HL-60 (cell line): Measurements from ENCODE around the gene BOLL.
A peak's percentile ranks its signal among the peaks of the same experiment; 100 is the strongest.

Source experiments
- DNase-seq, 2 experiments: peaks; one replicate each; pipeline ENCODE4 v3.0.0-alpha.2; 2010 to 2020; ENCODE audit warnings: low read depth in 1 of 2, low spot score in 1 of 2
- H3K27ac ChIP-seq: fragments of 250-450 bp; sonication (Bioruptor Pico); replicated peaks from 2 replicates; pipeline ENCODE4 v1.5.1; 2020; ENCODE audit warnings: mild to moderate bottlenecking, moderate library complexity
- H3K27me3 ChIP-seq: fragments of 250-450 bp; sonication (Bioruptor Pico); 2 replicates; pipeline ENCODE4 v1.5.1; 2021; ENCODE audit warnings: mild to moderate bottlenecking, moderate library complexity; ENCODE audit not compliant: insufficient read depth, poor library complexity, severe bottlenecking
- H3K4me3 ChIP-seq: replicated peaks from 2 replicates; pipeline ENCODE4 v1.5.1; 2011; ENCODE audit warnings: mild to moderate bottlenecking, control low read depth, low read length; ENCODE audit not compliant: insufficient read depth
- CTCF ChIP-seq: IDR thresholded peaks from one replicate; pipeline ENCODE4 v1.5.1; 2011; ENCODE audit warnings: low read length, control low read depth, inconsistent platforms; ENCODE audit not compliant: insufficient read depth
- GABPA ChIP-seq: IDR thresholded peaks from 2 replicates; pipeline ENCODE4 v1.6.1; 2012; ENCODE audit warnings: low read depth
- POLR2AphosphoS5 ChIP-seq: IDR thresholded peaks from 2 replicates; pipeline ENCODE4 v1.6.1; 2012; ENCODE audit warnings: low read depth
- SPI1 ChIP-seq: IDR thresholded peaks from 2 replicates; pipeline ENCODE4 v1.6.1; 2012; ENCODE audit warnings: low read depth, mild to moderate bottlenecking, borderline replicate concordance
- TF ChIP-seq, protein P1 (sequence below): IDR thresholded peaks from 2 replicates; pipeline ENCODE4 v1.6.1; 2012; ENCODE audit warnings: low read depth; ENCODE audit not compliant: insufficient replicate concordance

Gene BOLL

DNA sequence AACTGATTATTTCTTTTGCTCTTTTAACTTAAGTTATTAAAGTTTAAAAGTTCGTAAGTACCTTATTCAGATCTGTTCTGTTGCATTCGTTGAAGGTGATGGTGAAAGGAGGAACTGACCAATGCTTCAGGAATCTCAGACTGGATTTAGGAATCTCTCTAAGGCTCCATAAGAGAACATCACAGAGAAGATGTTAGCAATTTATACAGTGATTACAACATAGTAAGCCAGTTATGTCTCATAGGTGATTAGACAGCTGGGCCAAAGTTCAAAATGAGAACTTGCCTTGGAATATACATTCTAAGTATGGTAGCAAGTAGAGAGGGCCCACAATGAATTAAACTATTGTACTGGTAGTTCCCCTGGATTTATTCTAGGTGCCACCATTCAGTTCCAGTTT lies 76.8 kb downstream of the BOLL start:
- H3K4me3 ChIP-seq = peak overlapping the region; percentile 90
- no peak for DNase-seq
- H3K27ac ChIP-seq = no peak overlapping the region
- TF ChIP-seq CTCF = no peak
- TF ChIP-seq POLR2AphosphoS5 = no peak
- no peak for TF ChIP-seq GABPA
- TF ChIP-seq, protein P1, sequence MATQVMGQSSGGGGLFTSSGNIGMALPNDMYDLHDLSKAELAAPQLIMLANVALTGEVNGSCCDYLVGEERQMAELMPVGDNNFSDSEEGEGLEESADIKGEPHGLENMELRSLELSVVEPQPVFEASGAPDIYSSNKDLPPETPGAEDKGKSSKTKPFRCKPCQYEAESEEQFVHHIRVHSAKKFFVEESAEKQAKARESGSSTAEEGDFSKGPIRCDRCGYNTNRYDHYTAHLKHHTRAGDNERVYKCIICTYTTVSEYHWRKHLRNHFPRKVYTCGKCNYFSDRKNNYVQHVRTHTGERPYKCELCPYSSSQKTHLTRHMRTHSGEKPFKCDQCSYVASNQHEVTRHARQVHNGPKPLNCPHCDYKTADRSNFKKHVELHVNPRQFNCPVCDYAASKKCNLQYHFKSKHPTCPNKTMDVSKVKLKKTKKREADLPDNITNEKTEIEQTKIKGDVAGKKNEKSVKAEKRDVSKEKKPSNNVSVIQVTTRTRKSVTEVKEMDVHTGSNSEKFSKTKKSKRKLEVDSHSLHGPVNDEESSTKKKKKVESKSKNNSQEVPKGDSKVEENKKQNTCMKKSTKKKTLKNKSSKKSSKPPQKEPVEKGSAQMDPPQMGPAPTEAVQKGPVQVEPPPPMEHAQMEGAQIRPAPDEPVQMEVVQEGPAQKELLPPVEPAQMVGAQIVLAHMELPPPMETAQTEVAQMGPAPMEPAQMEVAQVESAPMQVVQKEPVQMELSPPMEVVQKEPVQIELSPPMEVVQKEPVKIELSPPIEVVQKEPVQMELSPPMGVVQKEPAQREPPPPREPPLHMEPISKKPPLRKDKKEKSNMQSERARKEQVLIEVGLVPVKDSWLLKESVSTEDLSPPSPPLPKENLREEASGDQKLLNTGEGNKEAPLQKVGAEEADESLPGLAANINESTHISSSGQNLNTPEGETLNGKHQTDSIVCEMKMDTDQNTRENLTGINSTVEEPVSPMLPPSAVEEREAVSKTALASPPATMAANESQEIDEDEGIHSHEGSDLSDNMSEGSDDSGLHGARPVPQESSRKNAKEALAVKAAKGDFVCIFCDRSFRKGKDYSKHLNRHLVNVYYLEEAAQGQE = no peak
- TF ChIP-seq SPI1 = no peak
- no peaks in the 10 kb centered on the region for H3K27me3 ChIP-seq

GRCh38 chr2:197707316-197708213 lies 77.6 kb downstream of the BOLL start:
- H3K27me3 ChIP-seq = no peaks in the 10 kb centered on the region
- DNase-seq = peak in 1 of 2 experiments; percentile 40
- peak overlapping the region; percentile 8; the same call in 1 of the 2 replicates for H3K27ac ChIP-seq
- peak overlapping the region; percentile 90 for H3K4me3 ChIP-seq
- TF ChIP-seq GABPA = no peak
- TF ChIP-seq, protein P1 = no peak
- TF ChIP-seq SPI1 = no peak
- no peak for TF ChIP-seq POLR2AphosphoS5
- peak; percentile 40 for TF ChIP-seq CTCF

DNA sequence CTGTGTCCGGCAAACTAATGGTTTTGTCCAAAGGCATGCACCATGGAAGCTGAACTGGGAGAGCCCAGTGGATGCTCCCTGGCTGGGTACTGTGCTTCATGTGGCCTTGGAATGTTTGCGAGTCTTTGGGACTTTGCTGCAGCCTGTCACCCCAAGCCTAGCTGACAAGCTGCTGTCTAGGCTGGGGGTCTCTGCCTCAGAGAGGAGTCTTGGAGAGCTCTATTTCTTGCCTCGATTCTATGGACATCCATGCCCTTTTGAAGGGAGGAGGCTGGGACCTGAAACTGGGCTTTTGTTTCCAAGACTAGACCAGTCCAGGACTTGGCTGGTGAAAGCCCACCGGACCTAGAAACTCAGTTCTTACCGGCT lies 78.3 kb downstream of the BOLL start:
- peak overlapping the region; percentile 90 for H3K4me3 ChIP-seq
- peak overlapping the region; percentile 8; the same call in 1 of the 2 replicates for H3K27ac ChIP-seq
- H3K27me3 ChIP-seq = no peaks in the 10 kb centered on the region
- no peak for DNase-seq
- no peak for TF ChIP-seq GABPA
- TF ChIP-seq, protein P1 = no peak
